HG03460 (cell line): ENCODE measurements around the gene SUPT6H.
"Not testable (repeated sequence)": the region's sequence is repeated elsewhere in the genome, so short reads cannot be mapped to it uniquely, and the experiment has no call there.

Experiments used
- ATAC-seq: cut with Tn5 transposase; IDR thresholded peaks from one replicate; pipeline ENCODE4 v1.9.1; 2021; ENCODE audit not compliant: unreplicated experiment

SUPT6H gene

DNA sequence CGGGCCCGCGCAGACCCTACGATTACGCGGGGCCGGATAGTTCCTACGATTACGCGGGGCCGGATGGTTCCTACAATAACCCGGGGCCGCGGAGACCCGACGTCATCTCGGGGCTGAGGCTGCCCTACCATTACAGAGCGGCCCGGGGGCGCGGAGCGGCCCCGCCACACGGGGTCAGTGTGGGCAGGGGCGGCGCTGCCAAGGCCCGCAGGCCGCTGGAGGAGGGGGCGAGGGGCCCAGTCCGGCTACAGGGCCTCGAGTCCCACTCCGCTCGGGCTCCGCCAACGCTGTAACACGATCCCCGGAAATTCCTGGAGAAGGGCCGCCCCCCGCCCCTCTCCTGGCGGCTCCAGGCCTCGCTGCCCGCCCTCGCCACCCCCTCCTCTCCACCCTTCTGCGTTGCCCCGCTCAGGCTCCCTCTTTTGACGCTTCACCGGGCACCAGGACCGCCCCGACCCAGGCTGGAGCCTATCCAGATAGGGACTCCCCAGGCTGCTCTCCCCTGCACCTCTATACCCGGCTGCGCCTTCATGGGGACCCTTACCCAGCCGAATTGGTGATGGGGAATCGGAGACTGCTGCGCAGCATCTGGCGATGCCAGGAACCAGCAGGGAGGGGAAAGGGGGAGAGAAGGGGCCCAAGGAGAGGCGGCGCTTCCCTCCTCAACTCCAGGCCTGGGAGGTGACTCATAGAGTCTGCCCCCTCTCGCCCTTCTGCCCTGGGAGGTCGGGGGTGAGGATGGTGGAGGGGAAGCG lies 55.8 kb downstream of the SUPT6H start, which contains the start of gene RAB34:
TSS of gene RAB34 (minus strand) at position 291 of the 755 bp plus-strand sequence. CDS start 602 bp downstream, outside the sequence.
- no peak for ATAC-seq

GRCh38 chr17:28718333-28719020 lies 56.5 kb downstream of the SUPT6H start:
- ATAC-seq = no peak

GRCh38 chr17:28719021-28719433 lies 57.0 kb downstream of the SUPT6H start:
- ATAC-seq = no peak

- no peak for ATAC-seq
Measured at GRCh38 chr17:28720247-28720996, 58.4 kb downstream of the SUPT6H start.

GRCh38 chr17:28720997-28721329 lies 59.0 kb downstream of the SUPT6H start:
- not testable (repeated sequence) for ATAC-seq

- ATAC-seq = no peak
Measured at GRCh38 chr17:28722417-28723158, 60.6 kb downstream of the SUPT6H start.

DNA sequence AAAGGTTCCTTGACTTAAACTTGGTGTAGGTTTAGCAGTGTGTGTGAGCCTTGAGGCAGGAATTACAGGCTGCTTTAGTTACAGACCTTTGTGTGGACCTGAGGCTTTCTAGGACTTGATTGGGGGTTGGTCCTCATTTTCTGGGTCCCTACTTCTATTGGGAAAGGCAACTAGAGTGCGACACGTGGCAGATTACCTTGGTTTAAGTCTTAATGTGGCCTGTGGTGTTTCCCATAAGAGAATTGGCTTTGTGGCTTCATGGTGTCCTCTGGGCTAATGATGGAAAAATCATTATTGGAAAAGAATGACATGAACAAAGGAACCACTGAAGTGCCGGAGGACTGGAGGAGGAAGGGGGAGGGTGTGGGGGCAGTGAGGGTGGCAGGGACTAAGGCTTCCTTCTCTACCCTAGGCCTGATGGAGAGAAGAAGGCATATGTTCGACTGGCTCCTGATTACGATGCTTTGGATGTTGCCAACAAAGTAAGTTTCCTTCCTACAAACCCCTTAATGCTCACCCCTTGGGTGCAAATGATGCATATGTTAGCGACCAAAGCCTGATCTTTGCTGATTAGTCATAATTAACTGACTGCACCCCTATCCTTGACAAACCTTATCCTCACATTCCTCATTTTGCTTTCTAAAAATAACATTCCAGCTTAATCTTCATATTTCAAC lies 61.3 kb downstream of the SUPT6H start:
- ATAC-seq = no peak

DNA sequence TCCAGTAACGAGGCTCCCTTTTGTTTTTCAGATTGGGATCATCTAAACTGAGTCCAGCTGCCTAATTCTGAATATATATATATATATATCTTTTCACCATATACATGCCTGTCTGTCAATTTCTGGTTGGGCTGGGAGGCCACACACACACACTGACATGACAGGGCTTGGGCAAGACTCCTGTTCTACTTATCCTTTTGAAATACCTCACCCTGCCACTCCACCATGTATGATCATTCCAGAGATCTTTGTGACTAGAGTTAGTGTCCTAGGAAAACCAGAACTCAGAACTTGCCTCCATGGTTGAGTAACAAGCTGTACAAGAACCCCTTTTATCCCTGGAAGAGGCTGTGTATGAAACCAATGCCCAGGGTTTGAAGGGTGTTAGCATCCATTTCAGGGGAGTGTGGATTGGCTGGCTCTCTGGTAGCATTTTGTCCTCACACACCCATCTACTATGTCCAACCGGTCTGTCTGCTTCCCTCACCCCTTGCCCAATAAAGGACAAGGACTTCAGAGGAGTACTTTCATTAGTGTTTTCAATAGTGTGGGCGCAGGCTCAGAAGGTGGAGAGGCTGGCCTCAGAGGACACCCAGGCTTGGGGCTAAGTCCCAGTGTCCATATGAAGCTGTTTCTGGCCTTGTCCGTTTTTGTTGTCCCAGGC lies 62.0 kb downstream of the SUPT6H start:
- ATAC-seq = not testable (repeated sequence)

- no peak for ATAC-seq
Measured at GRCh38 chr17:28724500-28725165, 62.6 kb downstream of the SUPT6H start.

DNA sequence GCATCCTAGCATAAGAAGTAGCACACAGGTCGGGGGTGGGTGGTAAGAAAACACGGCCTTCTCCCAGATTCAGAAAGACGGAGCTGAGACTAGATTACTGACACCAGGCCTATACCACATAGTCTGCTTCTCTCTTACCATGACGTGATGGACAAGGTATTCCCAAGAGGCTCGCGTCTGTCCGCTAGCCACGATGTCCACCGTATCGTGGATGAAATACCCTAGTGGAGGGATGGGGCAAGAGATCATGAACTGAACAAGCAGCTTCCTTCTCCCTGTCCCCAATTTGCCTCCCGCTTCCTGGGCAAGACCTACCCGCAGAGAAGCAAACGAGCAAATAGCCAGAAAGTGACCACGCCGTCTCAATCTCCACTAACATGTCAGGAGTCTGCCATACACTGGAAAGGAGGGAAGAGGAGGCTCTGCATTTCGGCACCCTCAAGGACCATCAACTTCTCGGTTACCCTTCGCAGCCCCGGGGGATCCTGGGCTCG lies 63.2 kb downstream of the SUPT6H start:
- no peak for ATAC-seq

GRCh38 chr17:28725660-28726225 lies 63.7 kb downstream of the SUPT6H start:
- no peak for ATAC-seq

DNA sequence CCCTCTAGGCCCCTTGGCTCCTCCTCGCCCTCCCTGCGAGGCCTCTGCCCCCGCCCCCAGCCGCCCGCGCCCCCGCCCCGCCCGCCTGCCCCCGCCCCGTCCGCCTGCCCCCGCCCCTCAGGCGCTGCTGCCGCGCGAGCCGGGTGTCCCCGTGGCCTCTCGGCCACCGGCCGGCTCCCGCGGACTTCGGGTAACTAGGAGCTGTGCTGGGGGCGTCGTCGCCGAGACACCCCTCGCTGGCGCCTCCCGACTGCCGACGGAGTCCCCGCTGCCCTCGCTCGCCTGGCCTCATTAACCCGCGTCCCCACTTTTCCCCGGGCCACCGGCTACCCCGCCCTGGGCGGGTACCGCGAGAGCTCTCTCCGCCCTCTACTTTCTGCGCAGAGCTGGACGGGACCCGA lies 64.2 kb downstream of the SUPT6H start, which contains the start of gene TLCD1:
TSS of gene TLCD1 (minus strand) at position 8 of the 401 bp plus-strand sequence. CDS start 136 bp downstream, outside the sequence.
- ATAC-seq = no peak

GRCh38 chr17:28726627-28727491 lies 64.9 kb downstream of the SUPT6H start:
- ATAC-seq = peak; percentile 34

- ATAC-seq = peak; percentile 35
Measured at GRCh38 chr17:28728364-28729200, 66.6 kb downstream of the SUPT6H start, which contains the start of gene NEK8. NEK8 (plus strand) TSS chr17:28728788; CDS start chr17:28728814, 26 bp downstream.

- ATAC-seq = no peak
Measured at GRCh38 chr17:28729950-28730330, 67.9 kb downstream of the SUPT6H start.

DNA sequence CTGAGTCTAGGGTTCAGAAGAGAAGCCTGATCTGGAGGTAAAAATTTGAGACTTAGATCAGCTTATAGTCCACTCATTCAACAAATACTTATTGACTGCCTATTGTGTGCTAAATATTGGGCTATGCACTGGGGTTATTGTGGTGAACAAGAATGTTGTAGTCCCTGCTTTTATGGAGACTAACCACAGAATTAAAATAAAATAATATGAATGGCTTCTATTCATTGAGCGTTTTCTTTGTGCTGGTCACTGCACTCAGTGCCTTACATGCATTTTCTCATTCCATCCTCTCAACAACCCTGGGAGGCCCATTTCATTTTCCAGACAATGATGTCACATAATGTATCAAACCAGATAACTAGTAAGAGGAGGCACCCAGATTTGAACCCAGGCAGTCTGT lies 71.3 kb downstream of the SUPT6H start:
- ATAC-seq = no peak

DNA sequence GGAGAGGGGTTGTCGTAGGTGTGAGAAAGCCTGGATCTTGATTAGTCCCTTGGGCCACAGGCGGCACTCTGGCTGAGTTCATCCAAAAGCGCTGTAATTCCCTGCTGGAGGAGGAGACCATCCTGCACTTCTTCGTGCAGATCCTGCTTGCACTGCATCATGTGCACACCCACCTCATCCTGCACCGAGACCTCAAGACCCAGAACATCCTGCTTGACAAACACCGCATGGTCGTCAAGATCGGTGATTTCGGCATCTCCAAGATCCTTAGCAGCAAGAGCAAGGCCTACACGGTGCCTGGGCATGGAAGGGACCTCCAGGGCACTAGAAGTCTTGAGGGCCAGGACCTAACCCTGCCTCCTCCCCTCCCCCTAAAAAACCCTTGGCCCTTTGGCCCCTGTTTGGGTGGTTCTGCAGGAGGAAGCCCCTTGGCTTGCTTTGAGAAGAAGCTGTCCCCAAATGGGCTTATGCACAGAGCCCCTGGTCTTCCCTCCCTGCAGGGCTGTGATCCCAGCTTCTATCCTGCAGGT lies 72.8 kb downstream of the SUPT6H start:
- no peak for ATAC-seq
